T follicular helper cell (primary cell): ENCODE measurements around the gene UQCC3.
A peak's percentile ranks its signal among the peaks of the same experiment; 100 is the strongest.
"Not testable (repeated sequence)": the region's sequence is repeated elsewhere in the genome, so short reads cannot be mapped to it uniquely, and the experiment has no call there.

ENCODE experiments used
- DNase-seq: peaks from one replicate; pipeline ENCODE4 v3.0.0-alpha.2; 2020; ENCODE audit warnings: low read depth
- total RNA-seq, 2 experiments: gene quantifications; one replicate each; lab custom pipeline; 2026; lab: John Stamatoyannopoulos, UW

UQCC3 gene
- total RNA-seq = 11.0 to 12.4 reads per million in 2 experiments

- DNase-seq = peak; percentile 48
Measured at GRCh38 chr11:62671608-62672389, at the start of gene UQCC3, which contains the start of gene LBHD1. TSS of gene UQCC3 (plus strand) at chr11:62671673. CDS start at chr11:62671746, 73 bp downstream. TSS of gene LBHD1 (minus strand) at chr11:62672267. CDS start at chr11:62670031, 2,236 bp downstream.

GRCh38 chr11:62622476-62623089 is 48.9 kb upstream of the UQCC3 start:
- no peak for DNase-seq

- DNase-seq = no peak
Measured at GRCh38 chr11:62627713-62628112, 43.8 kb upstream of the UQCC3 start.

GRCh38 chr11:62632492-62632891 is 39.0 kb upstream of the UQCC3 start:
- no peak for DNase-seq

- no peak for DNase-seq
Measured at GRCh38 chr11:62644220-62644619, 27.3 kb upstream of the UQCC3 start.

GRCh38 chr11:62645671-62645945 is 25.9 kb upstream of the UQCC3 start:
- no peak for DNase-seq

GRCh38 chr11:62645946-62646824 is 25.3 kb upstream of the UQCC3 start, which contains the start of gene GANAB:
TSS of gene GANAB (minus strand) at chr11:62646613. CDS start at chr11:62646599, 14 bp downstream.
- DNase-seq = peak; percentile 99

- DNase-seq = no peak
Measured at GRCh38 chr11:62646825-62647608, 24.5 kb upstream of the UQCC3 start.

- no peak for DNase-seq
Measured at GRCh38 chr11:62647609-62648005, 23.9 kb upstream of the UQCC3 start.

GRCh38 chr11:62648185-62648966 is 23.1 kb upstream of the UQCC3 start:
- DNase-seq = no peak

- no peak for DNase-seq
Measured at GRCh38 chr11:62648967-62649364, 22.5 kb upstream of the UQCC3 start.

- no peak for DNase-seq
Measured at GRCh38 chr11:62649486-62649885, 22.0 kb upstream of the UQCC3 start.

- DNase-seq = not testable (repeated sequence)
Measured at GRCh38 chr11:62650283-62650682, 21.2 kb upstream of the UQCC3 start.

- DNase-seq = peak; percentile 56
Measured at GRCh38 chr11:62652161-62653006, 19.1 kb upstream of the UQCC3 start.

GRCh38 chr11:62654297-62654696 is 17.2 kb upstream of the UQCC3 start:
- DNase-seq = no peak

GRCh38 chr11:62656796-62657429 is 14.6 kb upstream of the UQCC3 start:
- DNase-seq = no peak

GRCh38 chr11:62664405-62665074 is 6.9 kb upstream of the UQCC3 start:
- peak; percentile 37 for DNase-seq

- DNase-seq = peak; percentile 92
Measured at GRCh38 chr11:62665075-62665598, 6.3 kb upstream of the UQCC3 start, which contains the start of the genes C11orf98 and CSKMT. TSS of gene C11orf98 (minus strand) at chr11:62665210. CDS start at chr11:62665169, 41 bp downstream. TSS of gene CSKMT (plus strand) at chr11:62665312. CDS start at chr11:62665880, 568 bp downstream.
